Kidney (tissue), 14 donors: Measurements from ENCODE around the gene AEBP2. TPM values are rescaled to one million over a fixed set of nuclear protein-coding genes. Genes with fewer than 3 reads are reported as not detected.

Experiments used
- DNase-seq, 5 donors: peaks; one replicate each; pipeline ENCODE4 v3.0.0-alpha.2; 2013 to 2020
- FAIRE-seq: peaks from 2 replicates; lab custom pipeline; 2012; peaks lifted over from hg19 to GRCh38; lab: Jason Lieb, UNC
- H3K27ac ChIP-seq, 2 donors: one replicate each; pipeline ENCODE4 v1.7.0; 2013; ENCODE audit warnings: low read depth in 2 of 2, low read length in 2 of 2, inconsistent platforms in 1 of 2
- H3K27me3 ChIP-seq: one replicate; pipeline ENCODE4 v1.7.1; 2013; ENCODE audit warnings: low read length, inconsistent platforms; ENCODE audit not compliant: control insufficient read depth, insufficient read depth
- H3K36me3 ChIP-seq, 3 donors: one replicate each; pipeline versions ENCODE4 v1.7.0 to v1.7.1; 2013; ENCODE audit warnings: low read length in 3 of 3, control low read depth in 1 of 3, inconsistent platforms in 1 of 3; ENCODE audit not compliant: insufficient read depth in 3 of 3, control insufficient read depth in 2 of 3
- H3K4me1 ChIP-seq, 3 donors: one replicate each; pipeline versions ENCODE4 v1.7.0 to v1.7.1; 2013; ENCODE audit warnings: low read length in 3 of 3, inconsistent platforms in 1 of 3, low read depth in 1 of 3; ENCODE audit not compliant: control insufficient read depth in 2 of 3, insufficient read depth in 2 of 3
- H3K4me3 ChIP-seq, 3 donors: one replicate each; pipeline versions ENCODE4 v1.7.0 to v1.8.1; 2013; ENCODE audit warnings: low read length in 3 of 3, control low read depth in 1 of 3, inconsistent platforms in 1 of 3
- H3K9ac ChIP-seq, 3 donors: one replicate each; pipeline versions ENCODE4 v1.7.0 to v1.7.1; 2013; ENCODE audit warnings: low read length in 3 of 3, control low read depth in 1 of 3, inconsistent platforms in 1 of 3
- H3K9me3 ChIP-seq, 3 donors: one replicate each; pipeline versions ENCODE4 v1.7.0 to v1.7.1; 2013; ENCODE audit warnings: low read length in 3 of 3, control low read depth in 1 of 3, inconsistent platforms in 1 of 3; ENCODE audit not compliant: control insufficient read depth in 2 of 3, insufficient read depth in 1 of 3
- intact Hi-C: fragments of 100-400 bp; cut with DNase I; formaldehyde crosslinking; loops from one replicate; pipeline ENCODE4 v1.11.1; 2022
- polyA plus RNA-seq: library from polyadenylated mRNA; stranded (reverse); fragments of 350-450 nt; fragmentation: Illumina TruSeq; extraction: RNeasy Lipid Tissue Mini Kit (QIAGEN cat#74804); gene quantifications from one replicate; pipeline ENCODE4 v1.2.3, GENCODE V29; 2014; ENCODE audit warnings: low read depth, low replicate concordance; ENCODE audit not compliant: insufficient read depth
- total RNA-seq: library from RNA; stranded (reverse); fragmentation: NEBNext Ultra II Directional; extraction: Animal tissue kit (Norgen Biotek cat#: 25700); gene quantifications from one replicate; pipeline ENCODE4 v1.2.1, GENCODE V29; 2021
- TF ChIP-seq, protein P1 (sequence below): IDR thresholded peaks from 3 replicates; pipeline ENCODE4 v1.5.1; 2012; ENCODE audit warnings: mild to moderate bottlenecking, moderate library complexity, borderline replicate concordance; ENCODE audit not compliant: insufficient read depth; ENCODE audit errors: extremely low read depth
- donor health status: control.
- donor health status: control.
- donor health status: control.
- donor health status: control.
- donor health status: control.
- donor health status: DM: yes; HTN: yes; CAD: no.
- donor health status: Normal renal cell carcinoma (clear cell type).

Gene AEBP2
- total and polyA plus RNA-seq, 2 donors from 2014 or later = 12.0 to 46.4 TPM

DNA sequence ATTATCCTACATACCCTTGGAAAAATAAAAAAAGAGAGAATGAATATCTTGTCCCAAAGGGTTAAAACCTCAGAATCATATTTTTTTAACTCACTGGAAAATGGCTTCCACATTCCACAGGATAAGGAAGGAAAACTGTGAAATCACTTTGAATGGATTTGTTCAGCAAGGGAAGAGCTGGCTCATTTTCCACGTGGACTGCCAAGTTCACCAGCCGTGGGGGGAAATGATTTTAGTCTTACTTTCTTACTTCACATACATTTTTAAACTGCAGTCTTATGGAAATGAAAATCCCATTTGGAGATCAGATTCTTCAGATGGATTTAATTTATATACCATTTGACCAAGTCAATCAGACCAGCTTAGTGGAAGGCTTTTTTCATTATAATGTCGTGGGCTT is 29.9 kb upstream of the AEBP2 start:
- Histone ChIP-seq H3K27me3 (no peaks in the 10 kb centered on the region), H3K9ac (no peak overlapping the region), H3K36me3 (no peaks in the 10 kb centered on the region), H3K9me3 (no peaks in the 10 kb centered on the region), H3K4me3 (no peak overlapping the region), H3K4me1 (no peaks in the 10 kb centered on the region), H3K27ac (no peak overlapping the region)
- TF ChIP-seq, protein P1, sequence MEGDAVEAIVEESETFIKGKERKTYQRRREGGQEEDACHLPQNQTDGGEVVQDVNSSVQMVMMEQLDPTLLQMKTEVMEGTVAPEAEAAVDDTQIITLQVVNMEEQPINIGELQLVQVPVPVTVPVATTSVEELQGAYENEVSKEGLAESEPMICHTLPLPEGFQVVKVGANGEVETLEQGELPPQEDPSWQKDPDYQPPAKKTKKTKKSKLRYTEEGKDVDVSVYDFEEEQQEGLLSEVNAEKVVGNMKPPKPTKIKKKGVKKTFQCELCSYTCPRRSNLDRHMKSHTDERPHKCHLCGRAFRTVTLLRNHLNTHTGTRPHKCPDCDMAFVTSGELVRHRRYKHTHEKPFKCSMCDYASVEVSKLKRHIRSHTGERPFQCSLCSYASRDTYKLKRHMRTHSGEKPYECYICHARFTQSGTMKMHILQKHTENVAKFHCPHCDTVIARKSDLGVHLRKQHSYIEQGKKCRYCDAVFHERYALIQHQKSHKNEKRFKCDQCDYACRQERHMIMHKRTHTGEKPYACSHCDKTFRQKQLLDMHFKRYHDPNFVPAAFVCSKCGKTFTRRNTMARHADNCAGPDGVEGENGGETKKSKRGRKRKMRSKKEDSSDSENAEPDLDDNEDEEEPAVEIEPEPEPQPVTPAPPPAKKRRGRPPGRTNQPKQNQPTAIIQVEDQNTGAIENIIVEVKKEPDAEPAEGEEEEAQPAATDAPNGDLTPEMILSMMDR = no peak
- DNase-seq = no peak
- FAIRE-seq = no peak
- intact Hi-C loops = no loop called here

DNA sequence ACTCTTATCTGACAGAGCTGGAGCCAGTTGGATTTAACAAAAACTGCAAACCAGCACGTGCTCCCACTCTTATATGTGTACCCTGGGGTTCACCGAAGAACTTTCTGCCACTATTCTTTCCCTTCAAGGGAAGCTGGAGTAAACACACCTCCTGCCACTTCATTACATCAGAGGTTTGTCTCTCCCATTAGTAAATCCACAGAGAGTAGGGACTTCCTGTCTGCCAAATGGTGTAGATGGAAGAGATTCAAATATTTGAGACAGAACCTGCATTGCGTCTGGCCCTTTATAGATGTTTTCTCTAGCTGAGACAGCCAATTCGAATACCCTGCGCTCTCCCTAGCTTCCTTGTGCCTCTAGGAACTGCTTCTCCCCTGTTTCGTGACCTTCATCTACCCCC is 29.1 kb upstream of the AEBP2 start:
- no peak overlapping the region for H3K27ac ChIP-seq

DNA sequence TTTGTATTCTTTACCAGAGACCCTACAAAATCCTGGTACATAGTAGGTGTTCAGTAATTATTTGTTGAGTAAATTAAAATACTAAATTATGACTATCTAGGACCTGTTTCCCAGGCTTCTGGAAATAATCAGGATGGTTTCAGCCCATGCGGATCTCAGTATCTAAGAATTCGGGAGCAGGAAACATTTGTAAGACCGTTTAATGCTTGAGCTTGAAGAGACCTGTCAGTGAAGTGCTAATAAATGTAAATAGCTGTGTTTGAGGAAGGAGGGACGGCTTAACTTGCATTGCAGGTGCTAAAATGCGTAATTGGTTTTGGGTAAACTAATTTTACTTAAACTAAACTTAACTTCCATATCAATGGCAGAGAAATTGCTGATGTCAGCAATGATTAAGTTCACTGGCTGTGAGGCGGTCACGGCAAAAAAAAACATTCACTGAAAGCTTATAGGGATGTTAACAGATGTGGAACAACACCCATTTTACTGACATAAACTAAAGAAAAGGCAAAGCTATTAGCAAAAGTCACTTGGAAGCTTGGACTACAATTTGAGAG is 28.6 kb upstream of the AEBP2 start:
- Histone ChIP-seq H3K9ac (no peak overlapping the region), H3K4me1 (no peaks in the 10 kb centered on the region), H3K36me3 (no peaks in the 10 kb centered on the region), H3K4me3 (no peak overlapping the region), H3K27ac (no peak overlapping the region), H3K27me3 (no peaks in the 10 kb centered on the region), H3K9me3 (no peaks in the 10 kb centered on the region)
- intact Hi-C loops = no loop called here
- no peak for DNase-seq
- no peak for FAIRE-seq
- TF ChIP-seq, protein P1 = no peak

More for the DNA sequence above, 29.1 kb upstream of the AEBP2 start:
- Histone ChIP-seq H3K4me1 (no peaks in the 10 kb centered on the region), H3K9me3 (no peaks in the 10 kb centered on the region), H3K36me3 (no peaks in the 10 kb centered on the region), H3K9ac (no peak overlapping the region), H3K27me3 (no peaks in the 10 kb centered on the region), H3K4me3 (no peak overlapping the region)
- intact Hi-C loops = no loop called here
- FAIRE-seq (no peak), DNase-seq (no peak)
- TF ChIP-seq, protein P1 = no peak
